Measurements from ENCODE around the gene HOXC9.

- no peak for TF ChIP-seq POLR2AphosphoS5 (IDR thresholded peaks at IDR 0.05; ENCODE audit: low read depth, low read length)
- no peak for TF ChIP-seq FOXP2 (optimal IDR thresholded peaks at IDR 0.05; ENCODE audit: borderline replicate concordance, extremely low read depth, extremely low read length, insufficient read depth)
- no peak for TF ChIP-seq SIN3A (IDR thresholded peaks at IDR 0.05; ENCODE audit: borderline replicate concordance, insufficient read depth, low read length)
- no peak for TF ChIP-seq TAF1 (IDR thresholded peaks at IDR 0.05; ENCODE audit: borderline replicate concordance, insufficient read depth, low read length)
Measured at GRCh38 chr12:53970451-53970850, 29.5 kb upstream of the HOXC9 start.

All from PFSK-1 (cell line).